SK-N-SH (cell line): ENCODE measurements around the gene YES1. TPM values are rescaled to one million over a fixed set of nuclear protein-coding genes. Genes with fewer than 3 reads are reported as not detected.

ENCODE experiments used
- CTCF ChIA-PET: fragments of 300-600, 350-600 bp; formaldehyde crosslinking; extraction: SDS; loops from one replicate; lab custom pipeline; 2021; lab: Yijun Ruan, JAX
- POLR2A ChIA-PET: fragments of 350-600 bp; sonication (Branson Sonifier 250); formaldehyde crosslinking; extraction: SDS; loops from one replicate; lab custom pipeline; 2020; ENCODE audit warnings: antibody characterized with exemption, inconsistent platforms; lab: Yijun Ruan, JAX
- DNase-seq: peaks from one replicate; pipeline ENCODE4 v3.0.0; 2012
- H2AFZ ChIP-seq: fragments of 200-600 bp; sonication (generic); 2 replicates; pipeline ENCODE4 v1.8.1; 2016; ENCODE audit warnings: antibody characterized with exemption, mild to moderate bottlenecking, low read depth
- H3F3A ChIP-seq: fragments of 200-600 bp; sonication (generic); replicated peaks from 2 replicates; pipeline ENCODE3; 2016; ENCODE audit warnings: antibody characterized with exemption, mild to moderate bottlenecking; ENCODE audit not compliant: insufficient read depth
- H3K27ac ChIP-seq, 2 experiments: fragments of 200-500 bp in 1 of 2; fragments of 200-600 bp in 1 of 2; sonication (Bioruptor generic) in 1 of 2; sonication (generic), shearing (Covaris generic) in 1 of 2; 2 replicates each; pipeline versions ENCODE4 v1.5.1 to v1.6.1; 2014 to 2016; ENCODE audit warnings: low read depth in 2 of 2, inconsistent platforms in 1 of 2, low read length in 1 of 2, mild to moderate bottlenecking in 1 of 2, mixed read lengths in 1 of 2
- H3K27me3 ChIP-seq: fragments of 200-600 bp; sonication (generic), shearing (Covaris generic); 2 replicates; pipeline ENCODE4 v1.6.1; 2016; ENCODE audit warnings: mixed run types; ENCODE audit not compliant: insufficient read depth
- H3K36me3 ChIP-seq, 2 experiments: fragments of 200-500 bp in 1 of 2; fragments of 200-600 bp in 1 of 2; sonication (Bioruptor generic) in 1 of 2; sonication (generic) in 1 of 2; replicated peaks in 1 of 2; 2 replicates each; pipeline versions ENCODE3 to v1.5.1; 2014 to 2016; ENCODE audit warnings: low read length in 1 of 2, mild to moderate bottlenecking in 1 of 2; ENCODE audit not compliant: insufficient read depth in 2 of 2, control insufficient read depth in 1 of 2
- H3K4me1 ChIP-seq, 2 experiments: fragments of 200-500 bp in 1 of 2; fragments of 200-600 bp in 1 of 2; sonication (Bioruptor generic) in 1 of 2; sonication (generic), shearing (Covaris generic) in 1 of 2; 2 replicates each; pipeline versions ENCODE4 v1.5.1 to v1.6.1; 2014 to 2016; ENCODE audit warnings: low read depth in 1 of 2, low read length in 1 of 2, mixed run types in 1 of 2; ENCODE audit not compliant: insufficient read depth in 2 of 2, control insufficient read depth in 1 of 2
- H3K4me2 ChIP-seq: fragments of 200-600 bp; sonication (generic), shearing (Covaris generic); 2 replicates; pipeline ENCODE4 v1.6.1; 2017; ENCODE audit warnings: mixed run types
- H3K4me3 ChIP-seq, 2 experiments: fragments of 200-500 bp in 1 of 2; fragments of 200-600 bp in 1 of 2; sonication (Bioruptor generic) in 1 of 2; sonication (generic), shearing (Covaris generic) in 1 of 2; 2 replicates each; pipeline versions ENCODE4 v1.5.1 to v1.8.1; 2014 to 2016; ENCODE audit warnings: low read depth in 2 of 2, inconsistent platforms in 1 of 2, low read length in 1 of 2, mild to moderate bottlenecking in 1 of 2, mixed read lengths in 1 of 2, moderate library complexity in 1 of 2
- H3K79me2 ChIP-seq: fragments of 200-600 bp; sonication (generic); 2 replicates; pipeline ENCODE4 v1.8.1; 2017; ENCODE audit warnings: mild to moderate bottlenecking; ENCODE audit not compliant: insufficient read depth
- H3K9ac ChIP-seq: fragments of 200-600 bp; sonication (generic); 2 replicates; pipeline ENCODE4 v1.6.1; 2017; ENCODE audit warnings: mixed run types
- H3K9me2 ChIP-seq: fragments of 200-600 bp; sonication (generic); 2 replicates; pipeline ENCODE4 v1.6.1; 2017; ENCODE audit warnings: mixed run types
- H3K9me3 ChIP-seq: fragments of 200-600 bp; sonication (generic); 2 replicates; pipeline ENCODE4 v1.6.1; 2017; ENCODE audit warnings: mixed run types, mild to moderate bottlenecking, moderate library complexity
- H4K20me1 ChIP-seq: fragments of 200-600 bp; sonication (generic); 2 replicates; pipeline ENCODE4 v1.6.1; 2017; ENCODE audit warnings: mild to moderate bottlenecking, mixed run types; ENCODE audit not compliant: insufficient read depth
- CHD2 ChIP-seq: fragments of 150-350 bp; IDR thresholded peaks from 2 replicates; pipeline ENCODE4 v1.6.1; 2018; ENCODE audit warnings: low read length; ENCODE audit not compliant: partially characterized antibody
- ELF1 ChIP-seq: IDR thresholded peaks from 2 replicates; pipeline ENCODE4 v1.4.0; 2012
- EZH2phosphoT487 ChIP-seq: fragments of 200-600 bp; sonication (generic); IDR thresholded peaks from 2 replicates; pipeline ENCODE4 v1.6.1; 2017; ENCODE audit warnings: low read depth, mixed run types, mild to moderate bottlenecking, antibody characterized with exemption, moderate library complexity, borderline replicate concordance
- FOXJ3 ChIP-seq: sonication (generic); formaldehyde crosslinking; IDR thresholded peaks from 2 replicates; pipeline ENCODE4 v1.5.1; 2020; ENCODE audit warnings: mild to moderate bottlenecking, missing genetic modification reagents
- FOXM1 ChIP-seq: IDR thresholded peaks from 2 replicates; pipeline ENCODE4 v1.4.0; 2012; ENCODE audit warnings: low read depth, mild to moderate bottlenecking
- JUND ChIP-seq: IDR thresholded peaks from 2 replicates; pipeline ENCODE4 v1.4.0; 2012
- MXI1 ChIP-seq: IDR thresholded peaks from 2 replicates; pipeline ENCODE4 v1.6.1; 2012; ENCODE audit warnings: mild to moderate bottlenecking, low read depth, low read length, improper control_type of control experiment
- NFIC ChIP-seq: IDR thresholded peaks from 2 replicates; pipeline ENCODE4 v1.4.0; 2012; ENCODE audit warnings: borderline replicate concordance
- NRF1 ChIP-seq: IDR thresholded peaks from 2 replicates; pipeline ENCODE4 v1.6.1; 2012; ENCODE audit warnings: low read depth, mild to moderate bottlenecking, low read length
- POLR2AphosphoS5 ChIP-seq: IDR thresholded peaks from 2 replicates; pipeline ENCODE4 v1.6.1; 2012; ENCODE audit warnings: low read depth, low read length
- RFX5 ChIP-seq: IDR thresholded peaks from 2 replicates; pipeline ENCODE4 v1.6.1; 2012; ENCODE audit warnings: mild to moderate bottlenecking, improper control_type of control experiment, low read length
- RXRA ChIP-seq: IDR thresholded peaks from 2 replicates; pipeline ENCODE4 v1.4.0; 2012; ENCODE audit warnings: low read depth, mild to moderate bottlenecking, borderline replicate concordance
- SIN3A ChIP-seq: IDR thresholded peaks from 2 replicates; pipeline ENCODE4 v1.6.1; 2012; ENCODE audit warnings: low read depth, mild to moderate bottlenecking, low read length, moderate library complexity, borderline replicate concordance
- SMC3 ChIP-seq: IDR thresholded peaks from 2 replicates; pipeline ENCODE4 v1.6.1; 2012; ENCODE audit warnings: low read depth, low read length, improper control_type of control experiment
- TAF1 ChIP-seq: IDR thresholded peaks from 2 replicates; pipeline ENCODE4 v1.6.1; 2012; ENCODE audit warnings: low read depth, mild to moderate bottlenecking, low read length, moderate library complexity, borderline replicate concordance
- TCF12 ChIP-seq: IDR thresholded peaks from 2 replicates; pipeline ENCODE4 v1.4.0; 2012
- WGBS: methylation state at CpG from one replicate; pipeline ENCODE4 v1.1.6; 2017; ENCODE audit warnings: low lambda C conversion rate; 5-methylcytosine and 5-hydroxymethylcytosine counted together
- polyA plus RNA-seq, 3 experiments: library from polyadenylated mRNA; depleted of rRNA; stranded (reverse); fragments of >200 nt; gene quantifications; 2 replicates each; pipeline ENCODE4 v1.2.3, GENCODE V29; 2012
- TF ChIP-seq, protein P1 (sequence below): IDR thresholded peaks from 2 replicates; pipeline ENCODE4 v1.4.0; 2012; ENCODE audit warnings: low read depth
- TF ChIP-seq, protein P2 (sequence below): fragments of 200-600 bp; sonication (generic); IDR thresholded peaks from 2 replicates; pipeline ENCODE4 v1.6.1; 2017; ENCODE audit warnings: antibody characterized with exemption, mild to moderate bottlenecking, moderate library complexity
- TF ChIP-seq, protein P3 (sequence below): fragments of 150-350 bp; IDR thresholded peaks from 2 replicates; pipeline ENCODE4 v1.6.1; 2017; ENCODE audit warnings: antibody characterized with exemption, low read length, low read depth, borderline replicate concordance

The YES1 gene
- polyA plus RNA-seq, 1 of the 3 experiments (the other 2 are of a cell fraction) = 7.9 TPM

DNA sequence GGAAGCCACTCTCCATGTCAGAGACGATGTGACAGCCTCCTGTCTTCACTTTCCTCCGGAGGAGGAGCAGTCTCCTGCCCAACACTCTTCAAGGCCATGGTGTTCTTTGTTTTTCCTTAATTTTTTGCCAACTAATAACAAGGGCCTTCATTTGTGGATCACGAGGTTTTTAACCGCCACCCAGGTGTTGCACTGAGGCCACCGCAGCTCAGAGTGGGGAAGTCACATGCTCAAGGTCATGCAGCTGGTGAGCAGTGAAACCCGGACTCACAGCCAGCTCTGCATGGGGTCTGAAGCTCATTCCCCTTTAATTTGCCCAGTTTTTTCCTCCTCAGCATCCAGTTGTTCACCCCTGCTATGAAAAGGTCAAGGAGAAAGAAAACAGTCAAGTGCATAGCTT, 119.2 kb downstream of the YES1 start:
- H3K9ac ChIP-seq = no peak overlapping the region
- TF ChIP-seq ELF1 = no peak
- no peak for TF ChIP-seq TCF12
- no peak for TF ChIP-seq SIN3A
- TF ChIP-seq SMC3 = no peak
- TF ChIP-seq, protein P1, sequence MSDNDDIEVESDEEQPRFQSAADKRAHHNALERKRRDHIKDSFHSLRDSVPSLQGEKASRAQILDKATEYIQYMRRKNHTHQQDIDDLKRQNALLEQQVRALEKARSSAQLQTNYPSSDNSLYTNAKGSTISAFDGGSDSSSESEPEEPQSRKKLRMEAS = no peak
- no peak for TF ChIP-seq RXRA
- TF ChIP-seq MXI1 = no peak
- TF ChIP-seq, protein P2, sequence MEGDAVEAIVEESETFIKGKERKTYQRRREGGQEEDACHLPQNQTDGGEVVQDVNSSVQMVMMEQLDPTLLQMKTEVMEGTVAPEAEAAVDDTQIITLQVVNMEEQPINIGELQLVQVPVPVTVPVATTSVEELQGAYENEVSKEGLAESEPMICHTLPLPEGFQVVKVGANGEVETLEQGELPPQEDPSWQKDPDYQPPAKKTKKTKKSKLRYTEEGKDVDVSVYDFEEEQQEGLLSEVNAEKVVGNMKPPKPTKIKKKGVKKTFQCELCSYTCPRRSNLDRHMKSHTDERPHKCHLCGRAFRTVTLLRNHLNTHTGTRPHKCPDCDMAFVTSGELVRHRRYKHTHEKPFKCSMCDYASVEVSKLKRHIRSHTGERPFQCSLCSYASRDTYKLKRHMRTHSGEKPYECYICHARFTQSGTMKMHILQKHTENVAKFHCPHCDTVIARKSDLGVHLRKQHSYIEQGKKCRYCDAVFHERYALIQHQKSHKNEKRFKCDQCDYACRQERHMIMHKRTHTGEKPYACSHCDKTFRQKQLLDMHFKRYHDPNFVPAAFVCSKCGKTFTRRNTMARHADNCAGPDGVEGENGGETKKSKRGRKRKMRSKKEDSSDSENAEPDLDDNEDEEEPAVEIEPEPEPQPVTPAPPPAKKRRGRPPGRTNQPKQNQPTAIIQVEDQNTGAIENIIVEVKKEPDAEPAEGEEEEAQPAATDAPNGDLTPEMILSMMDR = no peak
- no peak for TF ChIP-seq NFIC
- TF ChIP-seq RFX5 = no peak
- no peak for TF ChIP-seq FOXJ3 (CRISPR knock-in tag)
- TF ChIP-seq FOXM1 = no peak
- TF ChIP-seq, protein P3, sequence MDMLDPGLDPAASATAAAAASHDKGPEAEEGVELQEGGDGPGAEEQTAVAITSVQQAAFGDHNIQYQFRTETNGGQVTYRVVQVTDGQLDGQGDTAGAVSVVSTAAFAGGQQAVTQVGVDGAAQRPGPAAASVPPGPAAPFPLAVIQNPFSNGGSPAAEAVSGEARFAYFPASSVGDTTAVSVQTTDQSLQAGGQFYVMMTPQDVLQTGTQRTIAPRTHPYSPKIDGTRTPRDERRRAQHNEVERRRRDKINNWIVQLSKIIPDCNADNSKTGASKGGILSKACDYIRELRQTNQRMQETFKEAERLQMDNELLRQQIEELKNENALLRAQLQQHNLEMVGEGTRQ = no peak
- no peak for TF ChIP-seq NRF1
- no peak for TF ChIP-seq TAF1
- no peak for TF ChIP-seq CHD2
- TF ChIP-seq EZH2phosphoT487 = no peak
- no peak for TF ChIP-seq JUND
- TF ChIP-seq POLR2AphosphoS5 = no peak
- TF ChIP-seq, all 33 proteins: peak for 0
- ChIA-PET CTCF (interaction anchor here (0.8 to 1.5 kb wide), 4 partner anchors 10 to 69 kb away, joined by 3 to 4 read pairs (median 4); no protein-coding TSS in a partner anchor), POLR2A (no interaction called here)
- Histone ChIP-seq H3K4me1 (no peaks in the 10 kb centered on the region; a peak in 1 of 4 replicates), H3K4me3 (no peak overlapping the region), H4K20me1 (no peaks in the 10 kb centered on the region), H3K27me3 (no peaks in the 10 kb centered on the region), H3F3A (no peaks in the 10 kb centered on the region), H3K27ac (no peak overlapping the region), H3K4me2 (no peak overlapping the region), H3K79me2 (no peaks in the 10 kb centered on the region), H3K36me3 (peaks cover 6 to 8% of the 10 kb centered on the region in 2 experiments), H2AFZ (no peak overlapping the region), H3K9me2 (no peaks in the 10 kb centered on the region), H3K9me3 (no peaks in the 10 kb centered on the region)
- DNase-seq = no peak
- WGBS = 98% methylated on average over 6 of the region's 6 CpGs
